ENCODE results near the gene PRDM16.

DNA sequence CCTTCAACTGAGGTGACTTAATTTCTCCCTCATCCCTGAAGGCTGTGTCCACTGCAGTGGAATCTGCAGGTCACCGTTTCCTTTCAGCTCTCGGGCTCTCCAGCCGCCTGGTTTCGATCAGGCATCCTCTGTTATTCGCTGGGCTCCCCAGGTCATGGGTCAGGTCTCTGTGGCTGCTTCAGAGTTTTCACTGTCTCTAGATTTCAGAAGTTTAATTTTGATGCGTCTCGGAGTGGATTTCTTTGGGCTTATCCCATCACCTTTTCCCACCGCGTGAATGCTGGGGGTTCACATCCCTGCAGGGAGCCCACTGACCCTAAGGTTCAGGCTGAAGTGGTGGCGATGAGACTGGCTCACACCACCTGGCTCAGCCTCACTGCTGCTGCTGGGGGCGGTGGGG is 44.4 kb upstream of the PRDM16 start:
- TF ChIP-seq, protein P1, sequence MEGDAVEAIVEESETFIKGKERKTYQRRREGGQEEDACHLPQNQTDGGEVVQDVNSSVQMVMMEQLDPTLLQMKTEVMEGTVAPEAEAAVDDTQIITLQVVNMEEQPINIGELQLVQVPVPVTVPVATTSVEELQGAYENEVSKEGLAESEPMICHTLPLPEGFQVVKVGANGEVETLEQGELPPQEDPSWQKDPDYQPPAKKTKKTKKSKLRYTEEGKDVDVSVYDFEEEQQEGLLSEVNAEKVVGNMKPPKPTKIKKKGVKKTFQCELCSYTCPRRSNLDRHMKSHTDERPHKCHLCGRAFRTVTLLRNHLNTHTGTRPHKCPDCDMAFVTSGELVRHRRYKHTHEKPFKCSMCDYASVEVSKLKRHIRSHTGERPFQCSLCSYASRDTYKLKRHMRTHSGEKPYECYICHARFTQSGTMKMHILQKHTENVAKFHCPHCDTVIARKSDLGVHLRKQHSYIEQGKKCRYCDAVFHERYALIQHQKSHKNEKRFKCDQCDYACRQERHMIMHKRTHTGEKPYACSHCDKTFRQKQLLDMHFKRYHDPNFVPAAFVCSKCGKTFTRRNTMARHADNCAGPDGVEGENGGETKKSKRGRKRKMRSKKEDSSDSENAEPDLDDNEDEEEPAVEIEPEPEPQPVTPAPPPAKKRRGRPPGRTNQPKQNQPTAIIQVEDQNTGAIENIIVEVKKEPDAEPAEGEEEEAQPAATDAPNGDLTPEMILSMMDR (conservative IDR thresholded peaks at IDR 0.05; ENCODE audit: low read depth, low read length): no peak
- TF ChIP-seq EZH2phosphoT487 (IDR thresholded peaks at IDR 0.05; ENCODE audit: borderline replicate concordance, low read length): no peak
- TF ChIP-seq EZH2 (IDR thresholded peaks at IDR 0.05; ENCODE audit: low read length, unreplicated experiment): no peak
